HG02852 (cell line): ENCODE results near the gene TBC1D2B.

ENCODE experiments used
- ATAC-seq: cut with Tn5 transposase; IDR thresholded peaks from one replicate; pipeline ENCODE4 v1.9.1; 2021; ENCODE audit warnings: mild to moderate bottlenecking, moderate library complexity; ENCODE audit not compliant: unreplicated experiment

TBC1D2B gene

DNA sequence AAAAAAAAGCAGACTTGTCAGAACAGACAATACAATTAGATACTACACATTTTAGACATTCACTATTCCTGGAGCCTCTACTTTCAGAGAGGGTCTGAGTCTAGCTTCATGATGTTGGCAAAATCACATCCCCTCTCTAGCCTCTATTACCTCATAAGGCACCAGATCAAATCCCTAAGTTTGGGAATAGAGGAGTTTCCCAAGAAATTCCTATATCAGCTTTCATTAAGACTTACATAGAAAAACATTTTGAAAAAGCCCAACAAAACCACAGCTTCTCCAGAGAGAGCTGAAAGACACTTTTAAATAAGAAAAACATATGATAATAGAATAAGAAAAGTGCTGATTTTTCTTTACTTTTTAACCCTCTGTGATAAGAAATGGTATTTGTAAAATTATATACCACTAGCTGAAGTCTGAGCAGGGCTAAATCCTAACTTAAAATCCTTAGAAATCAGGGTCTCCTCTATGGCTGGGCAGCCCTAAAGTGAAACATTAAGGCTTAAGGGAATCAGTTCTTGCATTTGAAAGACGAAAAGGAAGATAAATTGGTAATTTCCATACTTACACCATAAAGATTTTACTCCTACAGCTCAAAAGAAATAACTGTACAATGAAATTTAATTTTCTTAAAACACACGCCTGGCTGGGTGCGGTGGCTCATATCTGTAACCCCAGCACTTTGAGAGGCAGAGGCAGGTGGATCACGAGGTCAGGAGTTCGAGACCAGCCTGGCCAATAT is 4.3 kb downstream of the TBC1D2B start:
- no peak for ATAC-seq

DNA sequence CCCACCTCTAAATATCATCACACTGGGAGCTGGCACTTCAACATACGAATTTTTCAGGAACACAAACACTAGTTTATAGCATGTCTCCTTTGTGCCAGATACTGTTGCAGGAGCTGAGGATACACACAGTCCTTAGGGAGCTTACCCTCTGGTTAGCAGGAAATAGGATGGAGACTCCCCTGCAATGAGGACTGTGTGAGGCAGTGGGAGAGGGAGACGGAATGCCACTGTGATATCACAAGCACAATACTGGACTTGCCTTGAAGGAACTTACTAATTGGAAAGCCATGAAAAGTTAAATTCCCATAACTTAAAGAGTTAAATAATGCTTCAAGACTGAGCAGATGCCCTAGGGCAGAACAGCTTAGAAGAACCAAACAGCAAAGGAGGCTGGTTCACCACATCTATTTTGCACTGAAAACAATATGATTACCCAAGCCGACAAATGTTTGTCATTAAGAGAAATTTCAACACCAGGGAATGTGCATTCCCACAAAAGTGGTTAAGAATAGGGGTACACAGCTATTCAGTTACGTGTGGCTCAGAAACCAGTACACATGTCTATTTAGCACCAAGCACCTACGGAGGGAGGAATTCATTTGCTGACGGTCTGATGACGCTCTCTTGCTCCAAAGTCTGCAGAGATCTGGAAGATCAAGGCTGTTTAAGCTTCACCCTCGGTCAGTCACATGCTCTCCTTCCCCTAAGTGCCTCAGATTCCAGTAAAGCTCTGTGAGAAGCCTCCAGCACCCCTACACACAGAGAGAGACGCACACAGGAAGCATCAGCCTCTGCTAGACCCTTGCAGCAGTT is 5.2 kb downstream of the TBC1D2B start:
- no peak for ATAC-seq

DNA sequence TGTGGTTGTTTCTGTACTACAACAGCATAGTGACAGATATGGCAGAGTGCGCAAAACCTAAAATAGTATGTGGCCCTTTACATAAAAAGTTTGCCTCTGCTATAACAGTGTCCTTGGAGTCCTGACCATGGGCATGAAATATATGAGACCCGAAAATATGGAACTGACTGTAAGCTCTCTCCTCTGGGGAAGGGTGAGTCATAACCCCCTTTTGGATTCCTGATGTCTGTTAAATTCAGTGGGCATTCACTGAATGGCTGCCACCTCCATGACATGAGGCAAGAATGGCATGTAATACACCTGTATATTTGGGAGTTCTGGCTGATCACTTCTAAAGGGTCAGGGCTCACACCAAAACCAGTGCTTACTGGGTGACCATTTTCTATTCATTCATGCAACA is 6.1 kb downstream of the TBC1D2B start:
- ATAC-seq, result no peak

DNA sequence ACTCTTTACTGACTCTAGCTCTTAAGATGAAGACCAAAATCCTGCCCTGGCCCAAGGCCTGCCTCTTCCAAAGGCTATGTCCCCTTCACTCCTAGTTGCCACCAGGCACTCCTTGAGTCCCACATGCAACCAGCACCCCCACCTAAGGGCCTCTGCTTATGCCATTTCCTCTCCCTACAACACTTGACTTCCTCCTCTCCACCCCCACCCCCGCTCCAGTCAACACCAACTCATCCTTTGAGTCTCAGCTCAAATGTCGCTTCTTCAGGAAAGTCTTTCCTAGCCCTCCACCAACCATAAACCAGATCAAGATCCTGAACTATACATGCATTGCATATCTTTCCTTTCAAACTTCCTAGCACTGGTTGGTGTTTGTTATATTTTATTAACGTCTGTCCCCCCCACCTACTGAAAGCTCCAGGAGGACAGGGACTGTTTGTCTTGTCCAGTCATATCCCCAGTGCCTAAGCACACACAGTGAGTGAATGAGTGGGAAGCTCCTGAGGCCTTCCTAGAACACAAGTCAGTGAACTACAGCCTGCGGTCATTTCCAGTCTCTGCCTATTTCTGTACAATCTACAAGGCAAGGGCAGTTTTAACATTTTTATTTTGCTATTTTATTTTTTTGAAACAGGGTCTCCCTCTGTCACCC is 7.3 kb downstream of the TBC1D2B start:
- no peak for ATAC-seq

DNA sequence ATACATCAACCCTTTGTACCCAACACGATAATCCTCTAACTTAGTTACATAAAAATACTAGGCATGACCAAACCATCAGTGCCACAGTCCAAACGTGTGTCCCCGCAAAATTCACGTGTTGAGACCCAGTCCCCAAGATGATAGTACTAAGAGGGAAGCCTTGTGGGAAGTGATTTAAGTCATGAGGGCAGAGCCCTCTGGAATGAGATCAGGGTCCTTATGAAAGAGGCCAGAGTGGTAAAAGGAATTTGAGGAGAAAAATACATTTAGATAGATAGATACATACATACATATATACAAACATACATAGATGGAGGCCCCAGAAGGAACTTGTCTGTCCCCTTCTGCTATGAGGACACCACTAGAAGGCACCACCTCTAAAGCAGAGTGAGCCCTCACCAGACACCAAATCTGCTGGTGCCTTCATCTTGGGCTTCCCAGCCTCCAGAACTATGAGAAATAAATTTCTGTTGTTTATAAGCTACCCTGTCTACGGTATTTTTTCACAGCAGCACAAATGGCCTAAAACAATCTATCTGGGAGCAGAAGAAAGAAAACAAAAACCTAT is 8.0 kb downstream of the TBC1D2B start:
- no peak for ATAC-seq

DNA sequence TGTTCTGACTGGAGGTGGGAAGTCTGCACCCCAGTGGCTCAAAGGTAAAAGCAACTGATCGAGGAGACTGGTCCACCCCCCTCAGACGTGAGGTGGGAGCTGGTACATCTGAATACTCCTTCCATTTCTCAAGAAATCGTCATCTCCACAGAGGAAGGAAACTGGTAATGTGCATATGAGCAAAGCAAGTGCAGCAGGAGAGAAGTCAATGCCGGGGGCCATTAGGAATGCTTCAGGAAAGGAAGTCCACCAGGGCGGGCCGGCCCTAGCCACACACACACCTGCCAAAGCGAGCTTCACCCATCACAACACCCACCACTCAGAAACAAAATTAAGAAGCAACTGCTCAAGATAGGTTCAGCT is 8.5 kb downstream of the TBC1D2B start:
- no peak for ATAC-seq

DNA sequence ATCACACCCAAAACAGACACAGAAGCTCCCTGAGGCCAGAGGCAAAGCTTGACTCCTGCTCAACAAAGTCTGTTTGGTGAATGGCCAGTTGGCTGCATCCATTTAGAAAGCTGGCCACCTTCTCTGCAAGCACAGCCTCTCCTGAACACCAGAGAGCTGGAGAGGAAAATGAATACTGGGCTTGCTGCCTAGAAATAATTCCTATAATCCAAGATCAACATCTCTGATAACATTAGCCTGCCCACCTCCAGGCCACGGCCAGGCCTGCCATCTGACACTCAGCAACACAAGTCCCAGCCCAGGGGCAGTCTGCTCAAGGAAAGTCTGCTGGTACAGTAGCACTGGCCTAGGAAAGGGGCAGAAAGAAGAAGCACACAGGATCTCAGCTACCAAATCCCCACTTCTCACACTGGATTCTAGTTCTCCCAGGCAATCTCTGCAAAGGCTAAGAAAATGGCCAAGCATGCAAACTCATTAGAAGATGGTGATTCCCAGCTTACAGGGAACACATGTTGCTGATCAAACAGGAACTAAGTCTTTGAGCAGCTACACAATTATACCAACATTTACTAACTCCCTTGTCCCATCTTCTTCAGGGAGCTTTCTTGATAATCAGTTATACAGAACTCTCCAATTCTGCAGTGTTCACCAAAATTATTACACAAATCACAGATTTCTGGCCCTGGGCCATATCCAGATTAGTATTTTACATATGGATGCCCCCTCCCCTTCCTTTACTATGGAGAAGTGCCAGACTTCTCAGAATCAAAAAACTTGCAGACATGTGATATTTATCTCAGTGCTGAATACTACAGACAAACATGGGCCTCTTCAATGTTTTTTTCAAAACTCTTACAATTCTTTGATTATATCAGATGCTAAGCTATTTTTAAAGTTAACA is 9.9 kb downstream of the TBC1D2B start:
- ATAC-seq, result no peak

DNA sequence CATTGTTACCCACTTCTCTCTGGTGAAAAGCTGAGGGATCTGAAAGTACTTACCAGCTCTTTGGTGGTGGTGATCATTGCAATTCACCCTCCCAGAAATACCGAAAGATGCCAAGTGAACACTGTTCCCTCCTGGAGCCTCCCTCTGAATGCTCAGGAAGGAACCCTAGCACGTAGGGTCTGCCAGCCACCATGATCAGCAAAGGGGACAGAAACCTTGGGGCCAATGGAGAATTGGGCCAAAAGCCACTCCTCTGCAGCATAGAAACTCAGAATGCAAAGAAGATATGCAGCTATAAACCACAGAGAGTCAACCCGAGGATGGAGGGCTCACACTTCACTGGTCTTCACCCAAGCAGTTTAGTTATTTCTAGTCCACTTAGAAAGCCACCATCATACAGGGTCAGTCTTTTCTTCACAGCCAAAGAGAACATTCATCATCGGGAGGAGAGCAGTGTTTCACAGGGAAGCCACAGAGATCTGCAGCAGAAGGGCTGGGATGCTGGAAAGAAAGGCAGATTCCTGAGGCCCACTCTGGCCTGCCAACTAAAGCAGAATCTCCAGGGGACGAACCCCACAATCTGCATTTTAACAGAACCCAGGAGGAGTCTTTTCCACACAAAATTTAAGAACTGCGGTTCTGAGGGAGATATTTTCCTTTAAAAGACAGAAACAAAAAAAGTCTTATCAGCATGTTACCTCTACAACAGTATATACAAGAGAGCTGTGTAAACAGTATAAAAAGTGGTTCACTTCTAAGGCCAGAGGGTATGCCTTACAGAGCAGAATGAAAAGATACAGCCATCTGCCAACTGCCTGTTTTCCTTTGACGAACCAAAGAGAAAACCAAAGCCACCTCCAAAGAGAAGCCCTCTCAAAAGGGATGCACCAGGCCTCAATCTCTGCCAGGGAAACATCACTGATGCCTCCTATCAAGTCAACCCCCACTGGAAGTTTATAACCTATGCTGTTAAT is 11.3 kb downstream of the TBC1D2B start:
- ATAC-seq, result peak; percentile 59

DNA sequence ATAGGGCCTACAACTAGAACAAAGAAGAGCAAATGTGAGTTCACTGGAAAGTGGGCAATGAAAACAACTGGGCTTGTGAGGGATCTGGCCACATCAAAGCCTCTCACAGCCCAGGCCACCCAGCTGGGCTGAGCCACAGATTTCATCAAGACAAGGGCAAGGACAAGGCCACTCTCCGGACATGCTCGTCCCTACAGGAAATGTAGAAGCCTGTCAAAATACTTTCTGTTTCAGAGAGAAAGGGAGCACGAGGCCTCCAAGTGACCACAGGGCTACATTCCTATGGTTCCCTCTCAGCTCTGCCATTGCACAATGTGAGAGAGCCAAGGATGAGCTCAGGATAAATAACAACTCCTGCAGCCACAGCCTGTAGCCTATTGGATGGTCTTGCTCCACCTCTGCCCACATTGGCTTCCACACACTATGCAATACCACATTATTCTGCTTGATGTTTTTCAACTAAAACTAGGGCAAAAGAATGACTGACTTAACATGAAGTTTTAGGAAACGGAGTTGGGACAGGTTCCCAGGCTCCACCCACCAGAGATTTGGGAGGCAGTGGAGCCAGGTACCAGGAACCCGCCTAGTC is 12.1 kb downstream of the TBC1D2B start:
- no peak for ATAC-seq

DNA sequence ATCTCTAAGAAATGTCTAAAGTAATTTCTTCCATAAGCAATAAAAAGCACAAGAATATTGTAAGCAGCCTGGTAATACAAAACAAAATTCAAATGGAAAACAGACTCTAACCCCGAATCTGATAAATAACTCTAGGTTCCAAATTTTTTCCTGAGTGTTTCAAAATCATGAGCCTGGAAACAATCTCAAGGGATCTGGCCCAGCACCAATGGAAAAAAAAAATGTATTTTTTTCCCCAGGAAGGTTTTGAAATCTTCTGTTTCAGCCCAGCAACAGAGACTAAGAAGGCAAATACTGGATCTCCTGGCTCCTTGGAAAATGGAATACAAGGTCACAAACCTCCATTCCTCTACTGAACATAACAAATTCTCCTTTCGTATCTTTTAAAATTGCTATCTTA is 13.0 kb downstream of the TBC1D2B start:
- ATAC-seq, result no peak

DNA sequence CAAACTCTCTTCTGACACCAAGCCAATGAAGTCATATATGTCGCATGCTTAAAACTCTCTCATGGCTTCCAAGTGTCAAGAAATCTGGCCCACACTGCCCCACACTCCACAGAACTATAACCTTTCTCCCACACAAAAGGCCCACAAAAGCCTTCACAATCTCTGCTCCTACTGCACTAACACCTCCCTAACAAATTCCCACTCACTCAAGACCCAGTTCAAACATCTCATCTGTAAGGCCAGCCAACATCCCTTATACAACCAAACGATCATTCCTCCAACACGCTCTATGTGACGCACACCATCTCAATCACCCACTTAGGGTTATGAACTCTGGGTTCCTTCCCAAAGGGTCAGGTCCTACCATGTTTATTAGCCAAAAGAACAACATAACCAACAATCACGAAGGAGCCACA is 13.5 kb downstream of the TBC1D2B start:
- ATAC-seq, result no peak

DNA sequence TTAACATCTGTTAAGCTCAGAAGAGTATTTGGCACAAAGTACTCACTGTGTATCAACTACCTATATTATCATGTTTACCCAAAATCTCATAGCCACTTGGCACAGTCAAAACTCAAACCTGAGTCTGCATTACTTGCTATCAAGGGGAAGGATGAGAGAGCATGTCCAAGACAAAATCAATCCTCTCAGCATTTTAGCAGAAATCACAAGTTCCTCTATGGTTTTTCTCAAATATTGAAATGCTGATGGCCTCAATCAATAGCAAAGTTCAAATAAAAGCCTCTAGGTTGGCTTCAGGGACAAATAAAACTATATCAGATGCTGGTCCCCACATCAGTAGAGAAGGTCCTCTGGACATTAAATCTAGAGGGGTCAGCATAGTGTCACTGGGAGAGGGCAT is 14.3 kb downstream of the TBC1D2B start:
- ATAC-seq, result no peak

DNA sequence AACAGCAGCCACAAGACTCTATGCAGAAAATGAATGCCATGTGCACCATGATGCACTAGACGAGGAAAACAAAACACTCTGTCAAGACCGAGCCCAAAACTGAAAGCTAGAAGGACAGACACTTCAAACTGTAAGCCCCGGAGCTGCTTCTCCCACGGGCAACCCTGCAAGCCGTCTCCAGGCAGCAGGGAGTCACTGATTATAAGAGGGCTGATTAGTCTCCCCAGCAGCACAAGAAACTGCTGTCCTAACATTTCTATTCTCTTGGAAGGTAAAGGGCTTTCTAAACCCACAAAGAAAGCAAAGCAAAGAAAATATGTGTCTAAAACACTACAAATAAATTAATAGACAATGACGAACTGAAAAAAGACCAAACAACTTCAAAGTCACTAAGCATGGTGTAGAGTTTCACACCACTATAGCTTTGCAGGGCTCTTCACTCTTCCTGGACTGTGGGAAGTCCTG is 15.5 kb downstream of the TBC1D2B start:
- peak; percentile 40 for ATAC-seq

DNA sequence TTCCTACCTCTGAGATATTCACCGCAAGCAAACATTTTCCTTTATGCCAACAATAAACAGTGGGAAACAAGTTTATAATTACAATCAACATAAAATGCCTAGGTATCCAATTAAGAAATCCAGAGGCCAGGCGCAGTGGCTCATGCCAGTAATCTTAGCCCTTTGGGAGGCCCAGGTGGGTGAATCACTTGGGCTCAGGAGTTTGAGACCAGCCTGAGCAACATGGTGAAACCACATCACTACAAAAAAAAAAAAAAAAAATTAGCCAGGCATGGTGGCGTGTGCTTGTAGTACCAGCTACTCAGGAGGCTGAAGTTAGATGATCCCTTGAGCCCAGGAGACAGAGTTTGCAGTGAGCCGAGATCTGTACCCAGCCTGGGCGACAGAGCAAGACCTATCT is 17.3 kb downstream of the TBC1D2B start:
- no peak for ATAC-seq

DNA sequence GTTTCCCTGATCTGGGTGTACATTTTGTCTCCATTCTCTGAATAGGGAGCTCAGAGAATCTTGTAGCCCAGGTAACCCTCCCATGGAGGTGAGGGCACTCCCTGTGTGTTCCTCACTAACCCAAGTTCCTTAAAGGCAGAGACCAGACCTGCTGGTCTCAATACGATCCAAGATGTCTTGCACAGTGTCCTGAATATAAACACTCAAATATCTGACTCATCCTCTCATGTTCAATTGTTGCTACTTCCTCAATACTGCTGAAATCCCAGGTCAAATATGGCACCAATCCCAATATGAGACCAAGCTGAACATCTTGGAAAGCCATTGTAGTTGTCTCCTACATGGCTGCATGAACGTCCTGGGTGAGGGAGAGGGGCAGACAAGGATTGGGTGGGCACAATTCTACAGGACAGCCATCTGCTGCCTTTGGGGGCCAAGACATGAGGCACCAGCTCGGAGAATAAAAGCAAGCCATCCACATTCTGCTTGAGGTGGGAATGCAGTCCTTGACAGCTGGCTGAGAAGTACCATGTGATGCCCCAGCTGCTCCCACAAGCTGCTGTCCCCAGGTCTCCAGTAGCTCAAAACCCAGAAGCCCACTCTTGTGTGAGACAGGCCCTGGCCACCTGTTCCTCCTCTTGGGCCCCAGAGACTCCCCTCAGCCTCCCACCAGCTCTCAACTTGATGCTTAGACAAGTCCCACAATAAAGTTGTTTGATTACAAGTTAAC is 18.2 kb downstream of the TBC1D2B start:
- no peak for ATAC-seq

DNA sequence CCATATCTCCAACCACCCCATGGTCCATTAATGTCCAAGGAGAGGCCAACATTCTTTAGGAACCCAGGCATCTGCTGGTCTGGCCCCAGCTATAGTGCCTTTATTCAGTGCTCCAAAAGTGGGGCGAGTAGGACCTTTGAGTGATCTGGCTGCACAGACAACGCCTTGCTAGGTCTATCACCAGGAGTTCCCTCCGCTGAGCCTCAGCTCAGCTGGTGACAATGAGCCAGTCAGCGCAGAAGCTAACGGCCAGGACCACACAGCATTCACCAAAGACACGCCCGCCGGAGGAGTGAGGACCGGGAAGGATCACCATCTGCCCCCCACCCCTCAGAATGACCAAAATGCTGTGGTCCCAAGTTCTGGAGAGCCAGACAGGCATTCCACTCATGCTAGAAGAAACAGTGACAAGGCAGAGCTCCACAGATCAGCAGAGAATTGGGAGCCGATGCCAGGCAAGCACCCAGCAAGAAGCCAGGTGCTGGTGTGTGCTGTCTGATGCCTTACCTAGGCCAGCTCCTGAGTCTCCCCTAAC is 19.0 kb downstream of the TBC1D2B start:
- ATAC-seq, result no peak

DNA sequence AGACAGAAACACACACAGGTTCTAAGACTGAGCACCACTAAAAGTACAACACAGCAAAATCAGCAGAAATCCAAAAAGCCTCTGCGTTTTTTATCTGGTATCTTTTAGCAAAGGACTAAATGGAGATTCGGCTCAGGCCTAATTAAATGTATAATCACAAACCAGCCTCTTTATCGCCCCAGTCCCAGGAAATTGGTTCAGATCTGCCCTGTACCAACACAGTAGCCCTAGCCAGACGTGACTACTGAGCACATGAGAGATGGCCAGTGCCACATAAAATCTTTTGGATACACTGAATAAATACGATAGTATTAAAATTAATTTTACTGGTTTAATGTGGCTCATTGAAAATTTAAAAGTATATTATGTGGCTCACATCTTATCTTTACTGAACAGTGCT is 19.7 kb downstream of the TBC1D2B start:
- no peak for ATAC-seq

DNA sequence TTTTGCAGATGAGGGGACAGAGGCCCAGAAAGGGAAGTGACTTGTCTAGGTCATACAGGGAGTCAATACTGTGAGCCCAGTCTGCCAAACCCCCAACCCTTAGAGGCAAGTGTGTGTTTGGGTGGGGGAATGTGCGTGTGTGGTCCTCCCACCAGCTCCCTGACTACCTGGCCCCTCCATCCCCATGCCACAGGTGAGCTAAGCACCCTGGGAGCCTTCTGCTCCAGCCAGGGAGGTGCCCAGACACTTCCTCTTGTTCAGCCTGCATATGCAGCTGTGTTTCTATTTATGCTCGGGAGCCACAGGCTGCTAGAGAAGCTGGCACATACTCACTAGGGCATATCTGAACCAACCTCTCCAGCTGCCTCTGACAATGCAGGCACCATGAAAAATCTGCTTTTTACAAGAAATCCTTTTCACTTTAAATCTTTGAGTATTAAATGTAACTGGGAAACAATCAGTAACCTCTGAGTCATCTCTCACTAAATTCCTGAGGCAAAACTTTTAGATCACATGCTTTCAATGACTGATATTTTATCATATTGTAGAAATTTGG is 20.7 kb downstream of the TBC1D2B start:
- ATAC-seq, result no peak
